HepG2 (cell line): Measurements from ENCODE around the gene ATP6V0A1. TPM values are rescaled to one million over a fixed set of nuclear protein-coding genes. Genes with fewer than 3 reads are reported as not detected.

ENCODE experiments used
- ATF7 ChIP-seq, 2 experiments: fragments of 450-650 bp in 1 of 2; sonication (generic) in 1 of 2; formaldehyde crosslinking in 1 of 2; IDR thresholded peaks; 2 replicates each; pipeline versions ENCODE4 v1.4.0 to v1.6.1; 2016 to 2020; ENCODE audit warnings: antibody characterized with exemption in 1 of 2, mild to moderate bottlenecking in 1 of 2, missing genetic modification reagents in 1 of 2
- FOXK2 ChIP-seq: fragments of 450-650 bp; IDR thresholded peaks from 2 replicates; pipeline ENCODE4 v1.6.1; 2016
- FOXO1 ChIP-seq: sonication (generic); formaldehyde crosslinking; IDR thresholded peaks from 2 replicates; pipeline ENCODE4 v1.4.0; 2020; ENCODE audit warnings: missing genetic modification reagents
- IRF2 ChIP-seq: IDR thresholded peaks from 2 replicates; pipeline ENCODE4 v1.6.1; 2018; ENCODE audit warnings: missing genetic modification reagents, missing compliant biosample characterization
- RBAK ChIP-seq: sonication (generic); formaldehyde crosslinking; IDR thresholded peaks from 2 replicates; pipeline ENCODE4 v1.5.1; 2020; ENCODE audit warnings: mild to moderate bottlenecking, missing genetic modification reagents
- STAG1 ChIP-seq: sonication (generic); formaldehyde crosslinking; IDR thresholded peaks from 2 replicates; pipeline ENCODE4 v1.4.0; 2020; ENCODE audit warnings: missing genetic modification reagents
- THAP11 ChIP-seq: IDR thresholded peaks from 2 replicates; pipeline ENCODE4 v1.6.1; 2016; ENCODE audit warnings: missing biosample characterization, missing genetic modification reagents
- YEATS2 ChIP-seq: sonication (generic); formaldehyde crosslinking; IDR thresholded peaks from 2 replicates; pipeline ENCODE4 v1.4.0; 2020; ENCODE audit warnings: missing genetic modification reagents, borderline replicate concordance
- ZIK1 ChIP-seq: sonication (generic); formaldehyde crosslinking; IDR thresholded peaks from 2 replicates; pipeline ENCODE4 v1.5.0; 2020; ENCODE audit warnings: mild to moderate bottlenecking, low read depth, missing genetic modification reagents, borderline replicate concordance
- ZNF12 ChIP-seq: sonication (generic); formaldehyde crosslinking; IDR thresholded peaks from 2 replicates; pipeline ENCODE4 v1.5.0; 2020; ENCODE audit warnings: missing genetic modification reagents
- ZNF407 ChIP-seq: sonication (generic); formaldehyde crosslinking; IDR thresholded peaks from one replicate; pipeline ENCODE4 v1.5.1; 2020; ENCODE audit warnings: mild to moderate bottlenecking, missing genetic modification reagents; ENCODE audit errors: not compliant biosample characterization
- ZNF672 ChIP-seq: sonication (generic); formaldehyde crosslinking; IDR thresholded peaks from 2 replicates; pipeline ENCODE4 v1.8.1; 2022; ENCODE audit warnings: missing genetic modification reagents
- polyA plus RNA-seq, 8 experiments: library from polyadenylated mRNA; depleted of rRNA in 3 of 8; stranded (reverse) in 7 of 8; unstranded in 1 of 8; fragments of >200 nt; fragmentation: Illumina TruSeq in 4 of 8; extraction: Trizol in 4 of 8; gene quantifications; 2 replicates each; pipeline versions ENCODE4 v1.2.1 to v1.2.3, GENCODE V29; 2011 to 2016; ENCODE audit warnings: low read depth in 4 of 8, missing spikeins in 1 of 8, mixed read lengths in 1 of 8; ENCODE audit not compliant: insufficient read depth in 1 of 8
- total RNA-seq, 5 experiments: library from RNA; depleted of rRNA; stranded (reverse); fragments of >200 nt; fragmentation: Illumina TruSeq; extraction: Trizol; gene quantifications; 2 replicates each; pipeline ENCODE4 v1.2.3, GENCODE V29; 2016; ENCODE audit warnings: low read depth in 1 of 5
- TF ChIP-seq, protein P1 (sequence below), 2 experiments: sonication (generic) in 1 of 2; formaldehyde crosslinking in 1 of 2; IDR thresholded peaks; 2 replicates each; pipeline versions ENCODE4 v1.4.0 to v1.6.1; 2018 to 2020; ENCODE audit warnings: missing genetic modification reagents in 2 of 2, borderline replicate concordance in 1 of 2, low read depth in 1 of 2, mild to moderate bottlenecking in 1 of 2, missing biosample characterization in 1 of 2
- TF ChIP-seq, protein P2 (sequence below): sonication (generic); formaldehyde crosslinking; IDR thresholded peaks from 2 replicates; pipeline ENCODE4 v1.4.0; 2020; ENCODE audit warnings: low read depth, missing genetic modification reagents

Gene ATP6V0A1
- total and polyA plus RNA-seq, 2 of the 13 experiments (the other 11 are each of a cell fraction or from before 2014, with no cell fraction given), result 27.9 to 54.1 TPM

GRCh38 chr17:42428141-42428944 is 30.3 kb upstream of the ATP6V0A1 start (continued):
- no peak for TF ChIP-seq ZNF407 (CRISPR knock-in tag)
- peak; percentile 51; the same call in 1 of the 2 replicates for TF ChIP-seq FOXO1 (CRISPR knock-in tag)
- TF ChIP-seq ZNF12, result peak; percentile 9; the same call in 1 of the 2 replicates
- peak; percentile 28; the same call in 1 of the 2 replicates for TF ChIP-seq FOXK2
- TF ChIP-seq STAG1 (CRISPR knock-in tag), result peak; percentile 79
- peak; percentile 3; the same call in 1 of the 2 replicates for TF ChIP-seq ATF7 (IDR thresholded peaks at IDR 0.05)
- no peak for TF ChIP-seq ATF7 (CRISPR knock-in tag; IDR thresholded peaks at IDR 0.05)
- peak; percentile 26; the same call in 1 of the 2 replicates for TF ChIP-seq YEATS2
- TF ChIP-seq IRF2 (CRISPR knock-in tag), result peak; percentile 86
- 0 out of 2 replicates have a peak, but pooled peaks have one; percentile 40 for TF ChIP-seq THAP11 (CRISPR knock-in tag)
- no peak for TF ChIP-seq ZNF672 (CRISPR knock-in tag)
- TF ChIP-seq RBAK, result no peak
- TF ChIP-seq, protein P1, sequence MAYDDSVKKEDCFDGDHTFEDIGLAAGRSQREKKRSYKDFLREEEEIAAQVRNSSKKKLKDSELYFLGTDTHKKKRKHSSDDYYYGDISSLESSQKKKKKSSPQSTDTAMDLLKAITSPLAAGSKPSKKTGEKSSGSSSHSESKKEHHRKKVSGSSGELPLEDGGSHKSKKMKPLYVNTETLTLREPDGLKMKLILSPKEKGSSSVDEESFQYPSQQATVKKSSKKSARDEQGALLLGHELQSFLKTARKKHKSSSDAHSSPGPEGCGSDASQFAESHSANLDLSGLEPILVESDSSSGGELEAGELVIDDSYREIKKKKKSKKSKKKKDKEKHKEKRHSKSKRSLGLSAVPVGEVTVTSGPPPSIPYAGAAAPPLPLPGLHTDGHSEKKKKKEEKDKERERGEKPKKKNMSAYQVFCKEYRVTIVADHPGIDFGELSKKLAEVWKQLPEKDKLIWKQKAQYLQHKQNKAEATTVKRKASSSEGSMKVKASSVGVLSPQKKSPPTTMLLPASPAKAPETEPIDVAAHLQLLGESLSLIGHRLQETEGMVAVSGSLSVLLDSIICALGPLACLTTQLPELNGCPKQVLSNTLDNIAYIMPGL (CRISPR knock-in tag; IDR thresholded peaks at IDR 0.05; ENCODE audit: borderline replicate concordance in 1 of 2, low read depth in 1 of 2), result peak in 1 of 2 experiments; percentile 76; a peak in 2 of 4 replicates
- no peak for TF ChIP-seq ZIK1
- TF ChIP-seq, protein P2, sequence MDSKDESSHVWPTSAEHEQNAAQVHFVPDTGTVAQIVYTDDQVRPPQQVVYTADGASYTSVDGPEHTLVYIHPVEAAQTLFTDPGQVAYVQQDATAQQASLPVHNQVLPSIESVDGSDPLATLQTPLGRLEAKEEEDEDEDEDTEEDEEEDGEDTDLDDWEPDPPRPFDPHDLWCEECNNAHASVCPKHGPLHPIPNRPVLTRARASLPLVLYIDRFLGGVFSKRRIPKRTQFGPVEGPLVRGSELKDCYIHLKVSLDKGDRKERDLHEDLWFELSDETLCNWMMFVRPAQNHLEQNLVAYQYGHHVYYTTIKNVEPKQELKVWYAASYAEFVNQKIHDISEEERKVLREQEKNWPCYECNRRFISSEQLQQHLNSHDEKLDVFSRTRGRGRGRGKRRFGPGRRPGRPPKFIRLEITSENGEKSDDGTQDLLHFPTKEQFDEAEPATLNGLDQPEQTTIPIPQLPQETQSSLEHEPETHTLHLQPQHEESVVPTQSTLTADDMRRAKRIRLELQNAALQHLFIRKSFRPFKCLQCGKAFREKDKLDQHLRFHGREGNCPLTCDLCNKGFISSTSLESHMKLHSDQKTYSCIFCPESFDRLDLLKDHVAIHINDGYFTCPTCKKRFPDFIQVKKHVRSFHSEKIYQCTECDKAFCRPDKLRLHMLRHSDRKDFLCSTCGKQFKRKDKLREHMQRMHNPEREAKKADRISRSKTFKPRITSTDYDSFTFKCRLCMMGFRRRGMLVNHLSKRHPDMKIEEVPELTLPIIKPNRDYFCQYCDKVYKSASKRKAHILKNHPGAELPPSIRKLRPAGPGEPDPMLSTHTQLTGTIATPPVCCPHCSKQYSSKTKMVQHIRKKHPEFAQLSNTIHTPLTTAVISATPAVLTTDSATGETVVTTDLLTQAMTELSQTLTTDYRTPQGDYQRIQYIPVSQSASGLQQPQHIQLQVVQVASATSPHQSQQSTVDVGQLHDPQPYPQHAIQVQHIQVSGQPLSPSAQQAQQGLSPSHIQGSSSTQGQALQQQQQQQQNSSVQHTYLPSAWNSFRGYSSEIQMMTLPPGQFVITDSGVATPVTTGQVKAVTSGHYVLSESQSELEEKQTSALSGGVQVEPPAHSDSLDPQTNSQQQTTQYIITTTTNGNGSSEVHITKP (CRISPR knock-in tag), result peak; percentile 64; the same call in 1 of the 2 replicates
